Neural cell (in vitro differentiated cells): ENCODE results near the gene CD6. TPM values are rescaled to one million over a fixed set of nuclear protein-coding genes. Genes with fewer than 3 reads are reported as not detected.

Source experiments
- H2AFZ ChIP-seq: fragments of 200-600, 300-800 bp; sonication (generic), shearing (Covaris generic); 2 replicates; pipeline ENCODE4 v1.6.0; 2014; ENCODE audit warnings: low read depth, mild to moderate bottlenecking, antibody characterized with exemption, low read length, moderate library complexity
- H3F3A ChIP-seq: fragments of 200-600 bp; shearing (Covaris generic); 2 replicates; pipeline ENCODE4 v1.6.1; 2016; ENCODE audit warnings: mild to moderate bottlenecking, moderate library complexity, mixed read lengths, antibody characterized with exemption, low read length; ENCODE audit not compliant: insufficient read depth, poor library complexity, severe bottlenecking
- H3K27ac ChIP-seq: fragments of 200-600, 300-800 bp; sonication (generic), shearing (Covaris generic); 2 replicates; pipeline ENCODE4 v1.5.1; 2014; ENCODE audit warnings: mild to moderate bottlenecking, low read length, moderate library complexity
- H3K27me3 ChIP-seq: fragments of 300-800, 200-600 bp; sonication (generic), shearing (Covaris generic); 2 replicates; pipeline ENCODE4 v1.6.0; 2014; ENCODE audit warnings: mild to moderate bottlenecking, low read depth, low read length, moderate library complexity; ENCODE audit not compliant: insufficient read depth
- H3K36me3 ChIP-seq: fragments of 300-800, 200-600 bp; sonication (generic), shearing (Covaris generic); 2 replicates; pipeline ENCODE4 v1.5.1; 2014; ENCODE audit warnings: mild to moderate bottlenecking, antibody characterized with exemption, low read length, moderate library complexity; ENCODE audit not compliant: insufficient read depth
- H3K4me2 ChIP-seq: fragments of 300-800, 200-600 bp; sonication (generic), shearing (Covaris generic); 2 replicates; pipeline ENCODE4 v1.6.0; 2014; ENCODE audit warnings: mild to moderate bottlenecking, low read length
- H3K4me3 ChIP-seq: fragments of 300-800, 200-600 bp; sonication (generic), shearing (Covaris generic); 2 replicates; pipeline ENCODE4 v1.5.1; 2014; ENCODE audit warnings: mild to moderate bottlenecking, low read length, moderate library complexity
- H3K79me2 ChIP-seq: fragments of 200-600 bp; shearing (Covaris generic); replicated peaks from 2 replicates; pipeline ENCODE4 v1.6.0; 2014; ENCODE audit warnings: mild to moderate bottlenecking, low read length, moderate library complexity; ENCODE audit not compliant: insufficient read depth
- H3K9ac ChIP-seq: fragments of 300-800, 200-600 bp; sonication (generic), shearing (Covaris generic); 2 replicates; pipeline ENCODE4 v1.6.1; 2016; ENCODE audit warnings: mild to moderate bottlenecking, low read length, mixed read lengths
- H3K9me2 ChIP-seq: fragments of 200-600 bp; shearing (Covaris generic); 2 replicates; pipeline ENCODE4 v1.6.1; 2016; ENCODE audit warnings: mild to moderate bottlenecking, low read length, mixed read lengths; ENCODE audit not compliant: insufficient read depth
- H3K9me3 ChIP-seq: fragments of 200-600, 300-800 bp; sonication (generic), shearing (Covaris generic); 2 replicates; pipeline ENCODE4 v1.6.1; 2016; ENCODE audit warnings: mild to moderate bottlenecking, mixed run types, low read length, moderate library complexity, mixed read lengths
- H4K20me1 ChIP-seq: fragments of 200-600 bp; shearing (Covaris generic); 2 replicates; pipeline ENCODE4 v1.6.1; 2016; ENCODE audit warnings: mild to moderate bottlenecking, mixed run types; ENCODE audit not compliant: insufficient read depth
- CTCF ChIP-seq: fragments of 450-650 bp; IDR thresholded peaks from 2 replicates; pipeline ENCODE4 v1.5.1; 2014; ENCODE audit warnings: antibody characterized with exemption, mild to moderate bottlenecking, moderate library complexity; ENCODE audit not compliant: poor library complexity, severe bottlenecking
- EP300 ChIP-seq: fragments of 450-650 bp; conservative IDR thresholded peaks from 2 replicates; pipeline ENCODE4 v1.6.1; 2014; ENCODE audit warnings: antibody characterized with exemption, mild to moderate bottlenecking, moderate library complexity; ENCODE audit not compliant: poor library complexity, severe bottlenecking
- EZH2 ChIP-seq: fragments of 200-600, 300-800 bp; shearing (Covaris generic), sonication (generic); IDR thresholded peaks from 2 replicates; pipeline ENCODE4 v1.6.1; 2014; ENCODE audit warnings: antibody characterized with exemption, low read length, borderline replicate concordance, mild to moderate bottlenecking; ENCODE audit not compliant: insufficient read depth, poor library complexity, severe bottlenecking
- MXI1 ChIP-seq: fragments of 450-650 bp; conservative IDR thresholded peaks from 2 replicates; pipeline ENCODE4 v1.6.1; 2014; ENCODE audit warnings: antibody characterized with exemption, mild to moderate bottlenecking; ENCODE audit not compliant: poor library complexity, severe bottlenecking
- RAD21 ChIP-seq: fragments of 450-650 bp; conservative IDR thresholded peaks from 2 replicates; pipeline ENCODE4 v1.6.1; 2014; ENCODE audit warnings: antibody characterized with exemption, mild to moderate bottlenecking, moderate library complexity
- SMC3 ChIP-seq: fragments of 450-650 bp; conservative IDR thresholded peaks from 2 replicates; pipeline ENCODE4 v1.6.1; 2014; ENCODE audit warnings: antibody characterized with exemption, mild to moderate bottlenecking, moderate library complexity; ENCODE audit not compliant: poor library complexity
- TAF1 ChIP-seq: IDR thresholded peaks from 2 replicates; pipeline ENCODE4 v1.6.1; 2012; ENCODE audit warnings: low read depth
- polyA plus RNA-seq: library from polyadenylated mRNA; depleted of rRNA; stranded (reverse); fragments of >200 nt; gene quantifications from 2 replicates; pipeline ENCODE4 v1.2.3, GENCODE V29; 2014
- TF ChIP-seq, protein P1 (sequence below): IDR thresholded peaks from 2 replicates; pipeline ENCODE4 v1.6.1; 2012; ENCODE audit warnings: borderline replicate concordance

The CD6 gene
- polyA plus RNA-seq, 1 donor from 2014 or later = not detected

DNA sequence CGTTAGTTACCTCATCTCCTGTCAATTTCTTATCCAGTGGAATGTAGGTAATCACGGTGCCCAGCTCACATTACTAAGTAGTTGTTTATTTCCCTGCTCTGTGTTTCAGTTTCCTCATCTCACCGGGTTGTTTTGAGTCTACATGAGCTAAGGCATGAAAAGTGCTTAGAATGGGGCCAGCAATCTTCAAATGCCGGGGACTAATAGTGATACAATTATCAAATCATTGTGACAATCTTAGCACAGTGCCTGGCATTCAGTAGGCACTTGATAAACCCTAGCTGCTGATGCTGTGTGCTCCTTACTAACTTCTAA, 77.5 kb downstream of the CD6 start:
- Histone ChIP-seq H3K79me2 (no peaks in the 10 kb centered on the region), H3K36me3 (no peaks in the 10 kb centered on the region), H3K9ac (no peak overlapping the region), H3K4me3 (no peak overlapping the region), H3F3A (no peaks in the 10 kb centered on the region), H3K9me3 (no peaks in the 10 kb centered on the region), H3K4me2 (no peak overlapping the region), H3K9me2 (no peaks in the 10 kb centered on the region), H4K20me1 (no peaks in the 10 kb centered on the region), H3K27me3 (no peaks in the 10 kb centered on the region), H2AFZ (no peak overlapping the region), H3K27ac (no peak overlapping the region)
- TF ChIP-seq, protein P1, sequence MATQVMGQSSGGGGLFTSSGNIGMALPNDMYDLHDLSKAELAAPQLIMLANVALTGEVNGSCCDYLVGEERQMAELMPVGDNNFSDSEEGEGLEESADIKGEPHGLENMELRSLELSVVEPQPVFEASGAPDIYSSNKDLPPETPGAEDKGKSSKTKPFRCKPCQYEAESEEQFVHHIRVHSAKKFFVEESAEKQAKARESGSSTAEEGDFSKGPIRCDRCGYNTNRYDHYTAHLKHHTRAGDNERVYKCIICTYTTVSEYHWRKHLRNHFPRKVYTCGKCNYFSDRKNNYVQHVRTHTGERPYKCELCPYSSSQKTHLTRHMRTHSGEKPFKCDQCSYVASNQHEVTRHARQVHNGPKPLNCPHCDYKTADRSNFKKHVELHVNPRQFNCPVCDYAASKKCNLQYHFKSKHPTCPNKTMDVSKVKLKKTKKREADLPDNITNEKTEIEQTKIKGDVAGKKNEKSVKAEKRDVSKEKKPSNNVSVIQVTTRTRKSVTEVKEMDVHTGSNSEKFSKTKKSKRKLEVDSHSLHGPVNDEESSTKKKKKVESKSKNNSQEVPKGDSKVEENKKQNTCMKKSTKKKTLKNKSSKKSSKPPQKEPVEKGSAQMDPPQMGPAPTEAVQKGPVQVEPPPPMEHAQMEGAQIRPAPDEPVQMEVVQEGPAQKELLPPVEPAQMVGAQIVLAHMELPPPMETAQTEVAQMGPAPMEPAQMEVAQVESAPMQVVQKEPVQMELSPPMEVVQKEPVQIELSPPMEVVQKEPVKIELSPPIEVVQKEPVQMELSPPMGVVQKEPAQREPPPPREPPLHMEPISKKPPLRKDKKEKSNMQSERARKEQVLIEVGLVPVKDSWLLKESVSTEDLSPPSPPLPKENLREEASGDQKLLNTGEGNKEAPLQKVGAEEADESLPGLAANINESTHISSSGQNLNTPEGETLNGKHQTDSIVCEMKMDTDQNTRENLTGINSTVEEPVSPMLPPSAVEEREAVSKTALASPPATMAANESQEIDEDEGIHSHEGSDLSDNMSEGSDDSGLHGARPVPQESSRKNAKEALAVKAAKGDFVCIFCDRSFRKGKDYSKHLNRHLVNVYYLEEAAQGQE = no peak
- TF ChIP-seq MXI1 (no peak), EP300 (no peak), TAF1 (no peak), RAD21 (no peak), CTCF (no peak)

DNA sequence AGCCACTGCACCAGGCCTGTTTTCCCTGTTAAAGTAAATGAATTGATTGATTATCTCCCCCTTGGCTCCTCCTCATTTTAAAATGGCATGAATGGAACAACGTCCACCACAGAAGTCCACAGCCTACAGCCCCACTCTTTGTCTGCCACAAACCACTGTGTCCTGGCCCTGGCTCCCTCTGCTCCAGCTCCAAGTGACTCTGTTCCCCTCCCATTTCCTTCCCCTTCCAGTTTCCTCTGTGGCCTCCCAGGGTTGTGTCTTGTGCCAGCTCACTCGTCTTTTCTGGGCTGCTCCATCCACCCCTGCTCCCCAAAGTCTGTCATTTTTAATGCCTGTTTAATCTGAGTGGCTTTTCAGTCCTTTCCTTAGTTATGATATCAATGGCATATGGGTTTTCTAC, 78.4 kb downstream of the CD6 start:
- Histone ChIP-seq H3K9me3 (no peaks in the 10 kb centered on the region), H3K79me2 (no peaks in the 10 kb centered on the region), H3K27me3 (no peaks in the 10 kb centered on the region), H3K4me2 (no peak overlapping the region), H3F3A (no peaks in the 10 kb centered on the region), H2AFZ (no peak overlapping the region), H3K9me2 (no peaks in the 10 kb centered on the region), H3K36me3 (no peaks in the 10 kb centered on the region), H3K4me3 (no peak overlapping the region), H3K27ac (no peak overlapping the region), H4K20me1 (no peaks in the 10 kb centered on the region), H3K9ac (no peak overlapping the region)
- TF ChIP-seq TAF1 (no peak), MXI1 (no peak), EZH2 (no peak), SMC3 (no peak)
- TF ChIP-seq, protein P1 = no peak
